SK-N-MC (cell line): ENCODE results near the gene MTFP1.
"Not testable (repeated sequence)": the region's sequence is repeated elsewhere in the genome, so short reads cannot be mapped to it uniquely, and the experiment has no call there.

ENCODE experiments used
- DNase-seq: peaks from one replicate; pipeline ENCODE4 v3.0.0-alpha.2; 2011; ENCODE audit warnings: low read depth, low spot score
- H3K27ac ChIP-seq: fragments of 200-600 bp; sonication (generic); 2 replicates; pipeline ENCODE4 v1.5.1; 2016; ENCODE audit warnings: mixed run types
- H3K36me3 ChIP-seq: fragments of 200-600 bp; sonication (generic); 2 replicates; pipeline ENCODE4 v1.6.1; 2017; ENCODE audit warnings: antibody characterized with exemption, low read length, mixed read lengths; ENCODE audit not compliant: insufficient read depth
- H3K4me3 ChIP-seq: fragments of 200-600 bp; sonication (generic); 2 replicates; pipeline ENCODE4 v1.5.1; 2016
- H3K9ac ChIP-seq: fragments of 200-600 bp; sonication (generic); 2 replicates; pipeline ENCODE4 v1.8.0; 2017; ENCODE audit warnings: mixed run types, mixed read lengths; ENCODE audit not compliant: insufficient read length
- H3K9me3 ChIP-seq: fragments of 200-600 bp; sonication (generic); 2 replicates; pipeline ENCODE4 v1.6.1; 2017; ENCODE audit warnings: low read depth, mild to moderate bottlenecking, antibody characterized with exemption, low read length, moderate library complexity, mixed read lengths
- EZH2 ChIP-seq: fragments of 200-600 bp; sonication (generic); IDR thresholded peaks from one replicate; pipeline ENCODE4 v1.6.1; 2017; ENCODE audit warnings: antibody characterized with exemption
- FOXP2 ChIP-seq: optimal IDR thresholded peaks from 2 replicates; pipeline ENCODE3; 2011; ENCODE audit warnings: mild to moderate bottlenecking, moderate library complexity; ENCODE audit not compliant: insufficient read depth; ENCODE audit errors: extremely low read length, control extremely low read depth
- POLR2AphosphoS5 ChIP-seq: IDR thresholded peaks from 2 replicates; pipeline ENCODE4 v1.6.1; 2012; ENCODE audit warnings: mild to moderate bottlenecking, low read depth, low read length, borderline replicate concordance

Gene MTFP1

GRCh38 chr22:30452861-30453260, 27.3 kb downstream of the MTFP1 start:
- Histone ChIP-seq H3K27ac (no peak overlapping the region), H3K9me3 (no peaks in the 10 kb centered on the region), H3K36me3 (no peaks in the 10 kb centered on the region), H3K9ac (no peak overlapping the region), H3K4me3 (no peak overlapping the region)
- TF ChIP-seq EZH2, result no peak
- no peak for DNase-seq

DNA sequence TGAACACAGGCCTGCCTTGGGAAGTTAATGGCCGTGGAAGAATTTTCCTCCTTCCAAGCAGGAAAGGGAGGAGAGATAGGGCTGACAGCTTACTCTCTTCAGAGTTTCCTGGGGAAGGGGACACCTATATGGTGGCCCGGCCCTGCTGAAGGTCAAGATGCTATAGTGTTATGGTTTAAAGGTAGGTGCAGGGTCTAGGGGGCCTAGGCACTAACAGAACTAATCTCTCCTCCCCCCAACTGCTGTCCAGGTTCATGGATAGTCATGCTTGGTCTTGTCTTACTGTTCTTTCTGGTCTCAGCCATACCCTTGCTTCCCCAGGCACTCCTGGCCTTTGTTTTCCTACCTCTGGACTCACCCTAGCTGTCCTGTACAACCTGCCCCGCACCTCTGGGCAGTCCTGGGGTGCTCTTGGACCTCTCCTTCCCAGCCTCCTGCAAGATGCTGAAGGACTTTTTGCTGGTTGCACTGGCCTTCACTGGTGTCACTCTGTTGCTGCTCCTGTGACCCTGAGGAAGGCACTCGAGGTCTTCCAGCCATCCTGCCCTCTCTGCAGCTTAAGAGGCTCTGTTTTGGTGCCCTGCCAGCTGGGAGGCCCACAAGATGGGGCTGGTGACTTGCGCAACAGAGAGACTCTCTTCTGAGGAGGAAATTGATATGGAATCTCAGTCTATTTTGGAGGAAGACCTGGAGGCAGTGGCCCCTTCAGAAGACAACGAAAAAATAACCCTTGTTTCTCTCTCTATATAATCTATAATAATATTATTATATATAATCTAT, 28.4 kb downstream of the MTFP1 start:
- no peaks in the 10 kb centered on the region for H3K9me3 ChIP-seq
- H3K27ac ChIP-seq, result no peak overlapping the region
- no peak for TF ChIP-seq FOXP2
- TF ChIP-seq POLR2AphosphoS5, result no peak
- no peak for TF ChIP-seq EZH2
- H3K9ac ChIP-seq, result no peak overlapping the region
- no peak overlapping the region for H3K4me3 ChIP-seq
- DNase-seq, result no peak
- no peaks in the 10 kb centered on the region for H3K36me3 ChIP-seq

GRCh38 chr22:30455075-30455840, 29.7 kb downstream of the MTFP1 start:
- Histone ChIP-seq H3K4me3 (no peak overlapping the region), H3K9me3 (no peaks in the 10 kb centered on the region), H3K9ac (no peak overlapping the region), H3K36me3 (no peaks in the 10 kb centered on the region), H3K27ac (no peak overlapping the region)
- DNase-seq, result no peak
- TF ChIP-seq FOXP2, result no peak

- no peak for DNase-seq
- Histone ChIP-seq H3K9me3 (no peaks in the 10 kb centered on the region), H3K36me3 (no peaks in the 10 kb centered on the region), H3K4me3 (no peak overlapping the region), H3K27ac (no peak overlapping the region), H3K9ac (no peak overlapping the region)
- TF ChIP-seq EZH2 (no peak), FOXP2 (no peak), POLR2AphosphoS5 (no peak)
Measured at GRCh38 chr22:30457981-30458380, 32.4 kb downstream of the MTFP1 start.

- Histone ChIP-seq H3K4me3 (no peak overlapping the region), H3K9me3 (no peaks in the 10 kb centered on the region), H3K36me3 (no peaks in the 10 kb centered on the region), H3K9ac (no peak overlapping the region), H3K27ac (no peak overlapping the region)
- no peak for TF ChIP-seq EZH2
- TF ChIP-seq POLR2AphosphoS5, result no peak
- no peak for TF ChIP-seq FOXP2
- DNase-seq, result no peak
Measured at GRCh38 chr22:30459181-30460052, 33.8 kb downstream of the MTFP1 start.

- Histone ChIP-seq H3K36me3 (no peaks in the 10 kb centered on the region), H3K9ac (no peak overlapping the region), H3K27ac (no peak overlapping the region), H3K9me3 (no peaks in the 10 kb centered on the region), H3K4me3 (no peak overlapping the region)
- TF ChIP-seq FOXP2 (no peak), POLR2AphosphoS5 (no peak), EZH2 (no peak)
- DNase-seq, result no peak
Measured at GRCh38 chr22:30460147-30460546, 34.6 kb downstream of the MTFP1 start.

DNA sequence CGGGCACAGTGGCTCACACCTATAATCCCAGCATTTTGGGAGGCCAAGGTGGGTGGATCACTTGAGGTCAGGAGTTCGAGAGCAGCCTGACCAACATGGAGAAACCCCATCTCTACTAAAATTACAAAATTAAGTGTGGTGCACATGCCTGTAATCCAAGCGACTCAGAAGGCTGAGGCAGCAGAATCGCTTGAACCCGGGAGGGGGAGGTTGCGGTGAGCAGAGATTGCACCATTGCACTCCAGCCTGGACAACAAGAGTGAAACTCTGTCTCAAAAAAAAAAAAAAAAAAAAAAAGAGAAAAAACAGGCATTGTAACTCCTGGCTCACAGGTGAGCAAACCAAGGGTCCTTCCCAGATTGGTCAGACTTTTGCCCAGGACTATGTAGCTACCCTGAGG, 35.0 kb downstream of the MTFP1 start:
- H3K4me3 ChIP-seq, DNase-seq, H3K36me3 ChIP-seq, H3K9ac ChIP-seq, H3K27ac ChIP-seq, H3K9me3 ChIP-seq: not testable (repeated sequence)

DNA sequence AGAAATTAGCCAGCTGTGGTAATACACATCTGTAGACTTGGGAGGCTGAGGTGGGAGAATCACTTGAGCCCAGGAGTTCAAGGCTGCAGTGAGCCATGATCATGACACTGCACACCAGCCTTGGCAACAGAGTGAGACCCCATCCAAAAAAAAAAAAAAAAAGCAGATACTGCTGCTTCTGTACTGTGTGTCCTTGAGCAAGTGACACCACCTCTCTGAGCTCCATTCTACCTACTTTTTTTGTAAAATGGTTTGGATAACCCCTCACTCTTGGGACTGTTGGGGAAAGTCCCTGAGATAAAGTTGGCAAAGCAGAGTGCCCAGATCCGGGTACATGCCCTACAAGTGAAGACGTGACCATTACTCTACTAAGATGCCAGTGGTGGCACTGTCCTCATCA, 43.6 kb downstream of the MTFP1 start:
- TF ChIP-seq FOXP2 (no peak), EZH2 (no peak), POLR2AphosphoS5 (no peak)
- Histone ChIP-seq H3K9me3 (no peaks in the 10 kb centered on the region), H3K9ac (no peak overlapping the region), H3K36me3 (no peaks in the 10 kb centered on the region), H3K4me3 (no peak overlapping the region), H3K27ac (no peak overlapping the region)
- no peak for DNase-seq

- Histone ChIP-seq H3K27ac (no peak overlapping the region), H3K4me3 (no peak overlapping the region), H3K9ac (no peak overlapping the region), H3K9me3 (no peaks in the 10 kb centered on the region), H3K36me3 (no peaks in the 10 kb centered on the region)
- no peak for DNase-seq
- no peak for TF ChIP-seq FOXP2
- TF ChIP-seq EZH2, result no peak
- TF ChIP-seq POLR2AphosphoS5, result no peak
Measured at GRCh38 chr22:30470655-30471054, 45.1 kb downstream of the MTFP1 start.
